ENCODE measurements around the gene LIN7A.

Gene LIN7A, protein sequence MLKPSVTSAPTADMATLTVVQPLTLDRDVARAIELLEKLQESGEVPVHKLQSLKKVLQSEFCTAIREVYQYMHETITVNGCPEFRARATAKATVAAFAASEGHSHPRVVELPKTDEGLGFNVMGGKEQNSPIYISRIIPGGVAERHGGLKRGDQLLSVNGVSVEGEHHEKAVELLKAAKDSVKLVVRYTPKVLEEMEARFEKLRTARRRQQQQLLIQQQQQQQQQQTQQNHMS

DNA sequence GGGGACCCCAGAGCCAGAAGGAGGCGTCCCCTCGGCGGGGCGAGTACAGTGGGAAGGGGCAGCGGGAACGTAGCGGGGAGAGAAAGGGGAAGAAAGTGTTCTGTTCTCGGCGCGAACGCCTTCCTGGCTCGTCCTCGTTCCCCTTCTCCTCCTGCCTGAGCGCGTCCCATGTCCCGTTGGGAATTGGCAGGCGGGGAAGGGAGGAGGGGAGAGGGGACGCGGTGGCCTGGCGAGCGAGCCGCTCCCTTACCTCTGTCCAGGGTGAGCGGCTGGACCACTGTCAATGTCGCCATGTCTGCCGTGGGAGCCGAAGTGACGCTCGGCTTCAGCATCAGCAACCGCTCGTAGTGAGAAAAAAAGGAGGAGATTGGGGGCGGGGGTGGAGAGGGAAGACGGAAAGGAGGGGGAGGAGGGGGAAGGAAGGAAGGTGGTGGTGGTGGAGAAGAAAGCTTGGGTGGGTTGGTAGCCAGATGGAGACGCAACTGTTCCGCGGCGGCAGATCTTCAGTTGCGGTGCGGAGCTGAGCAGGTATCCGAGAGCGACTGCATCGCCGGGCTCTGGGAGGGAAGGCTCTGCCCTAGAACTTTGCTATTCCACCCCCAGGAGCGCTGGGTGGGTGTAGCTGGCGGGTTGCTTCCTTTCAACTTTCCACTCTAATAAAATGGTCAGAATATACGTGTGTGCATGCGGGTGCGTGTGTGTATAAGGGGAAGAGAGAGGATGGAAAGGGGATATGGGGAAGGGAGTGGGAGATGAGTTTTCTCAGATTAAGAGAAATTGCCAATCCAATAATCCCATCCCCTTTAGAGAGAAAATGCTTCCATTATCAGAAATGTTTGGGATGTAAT, at the start of gene LIN7A:
Gene LIN7A (minus strand): TSS at position 544 of the 848 bp plus-strand sequence. CDS start 212 bp downstream, at position 332.
- DNase-seq: no peak

GRCh38 chr12:80986224-80986623, 48.5 kb upstream of the LIN7A start:
- no peak for DNase-seq

- no peak for DNase-seq
These were observed 42.1 kb upstream of the LIN7A start for GRCh38 chr12:80979816-80980215.

- no peak for DNase-seq
These were observed 41.5 kb upstream of the LIN7A start for GRCh38 chr12:80979251-80979650.

GRCh38 chr12:80977346-80977745, 39.6 kb upstream of the LIN7A start:
- DNase-seq: no peak

- DNase-seq: no peak
These were observed 30.6 kb upstream of the LIN7A start for GRCh38 chr12:80968326-80968725.

DNA sequence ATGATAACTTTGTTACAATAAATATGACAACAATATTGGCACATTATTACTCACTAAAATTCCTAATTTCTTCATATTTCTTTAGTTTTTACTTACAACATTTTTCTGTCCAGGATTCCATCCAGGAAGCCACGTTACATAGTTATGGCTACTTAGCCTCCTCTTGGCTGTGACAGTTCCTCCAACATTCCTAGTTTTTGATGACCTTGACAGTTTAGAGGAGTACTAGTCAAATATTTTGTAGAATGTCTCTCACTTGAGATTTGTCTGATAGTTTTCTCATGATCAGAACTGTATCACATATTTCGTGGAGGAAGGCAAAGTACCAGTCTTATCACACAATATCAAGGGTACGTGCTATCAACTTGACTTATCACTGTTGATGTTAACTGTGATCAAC, 29.8 kb upstream of the LIN7A start:
- no peak for DNase-seq

DNA sequence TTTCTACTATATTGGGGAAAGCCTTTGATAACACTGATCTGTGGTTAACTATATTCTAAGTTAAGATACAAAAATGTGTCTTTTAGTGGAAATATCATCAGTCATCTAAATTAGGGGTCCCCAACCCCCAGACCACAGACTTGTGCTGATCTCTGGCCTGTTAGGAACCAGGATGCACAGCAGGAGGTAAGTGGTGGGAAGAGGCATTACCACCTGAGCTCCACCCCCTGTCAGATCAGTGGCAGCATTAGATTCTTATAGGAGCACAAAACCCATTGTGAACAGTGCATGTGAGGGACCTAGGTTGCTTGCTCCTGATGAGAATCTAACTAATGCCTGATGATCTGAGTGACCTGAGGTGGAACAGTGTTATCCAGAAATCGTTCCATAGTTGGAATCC, 28.3 kb upstream of the LIN7A start:
- no peak for DNase-seq

DNA sequence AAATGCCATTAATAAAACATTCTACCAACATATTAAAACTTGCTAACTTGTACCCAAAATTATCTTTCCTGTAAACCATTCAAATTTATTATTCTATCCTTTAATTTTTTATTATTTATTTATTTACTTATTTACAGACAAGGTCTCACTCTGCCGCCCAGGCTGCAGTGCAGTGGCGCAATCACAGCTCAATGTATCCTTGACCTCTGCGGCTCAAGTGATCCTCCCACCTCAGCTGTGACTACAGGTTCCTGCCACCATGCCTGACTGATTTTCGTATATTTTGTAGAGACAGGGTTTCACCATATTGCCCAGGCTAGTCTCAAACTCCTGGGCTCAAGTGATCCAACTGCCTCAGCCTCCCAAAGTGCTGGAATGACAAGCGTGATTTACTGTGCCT, 20.4 kb upstream of the LIN7A start:
- no peak for DNase-seq

GRCh38 chr12:80954857-80955520, 17.3 kb upstream of the LIN7A start:
- DNase-seq: no peak

GRCh38 chr12:80952443-80952842, 14.7 kb upstream of the LIN7A start:
- no peak for DNase-seq

DNA sequence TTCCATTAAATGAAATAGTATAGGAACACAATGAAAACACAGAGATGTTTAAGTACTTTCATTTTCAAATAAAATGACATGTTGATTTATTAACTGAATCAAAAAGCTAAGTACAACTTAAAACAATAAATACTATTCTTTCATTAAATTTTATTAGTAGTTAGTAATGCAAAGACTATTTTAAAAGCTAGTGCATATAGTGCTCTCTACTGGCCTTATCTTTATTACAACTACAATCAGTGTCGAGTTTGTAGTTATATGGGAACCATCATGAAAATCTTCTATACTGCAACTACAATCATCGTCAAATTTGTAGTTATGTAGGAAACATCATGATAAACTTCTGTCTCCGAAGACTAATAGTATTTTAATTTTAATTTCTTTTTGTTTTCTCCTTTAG, 8.9 kb upstream of the LIN7A start:
- no peak for DNase-seq

- DNase-seq: no peak
These were observed 5.6 kb upstream of the LIN7A start for GRCh38 chr12:80943338-80943737.

DNA sequence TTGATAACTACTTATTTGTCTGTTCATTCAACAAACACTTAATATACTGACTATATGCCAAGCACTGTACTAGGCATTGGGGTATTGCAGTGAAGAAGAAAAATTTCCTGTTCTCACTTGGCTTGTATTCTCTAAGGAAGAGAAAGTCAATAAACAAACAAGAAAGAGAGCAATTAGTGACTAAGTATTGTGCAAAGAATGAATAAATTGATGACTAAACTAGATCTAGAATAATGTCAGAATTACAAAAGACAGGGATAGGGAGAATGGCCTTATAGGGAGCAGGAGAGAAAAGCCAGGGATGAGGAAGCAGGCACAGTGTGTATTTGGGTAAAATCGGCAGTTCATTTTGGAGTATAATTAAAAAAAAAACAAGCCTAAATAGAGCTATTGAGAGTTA, 4.2 kb upstream of the LIN7A start:
- no peak for DNase-seq

DNA sequence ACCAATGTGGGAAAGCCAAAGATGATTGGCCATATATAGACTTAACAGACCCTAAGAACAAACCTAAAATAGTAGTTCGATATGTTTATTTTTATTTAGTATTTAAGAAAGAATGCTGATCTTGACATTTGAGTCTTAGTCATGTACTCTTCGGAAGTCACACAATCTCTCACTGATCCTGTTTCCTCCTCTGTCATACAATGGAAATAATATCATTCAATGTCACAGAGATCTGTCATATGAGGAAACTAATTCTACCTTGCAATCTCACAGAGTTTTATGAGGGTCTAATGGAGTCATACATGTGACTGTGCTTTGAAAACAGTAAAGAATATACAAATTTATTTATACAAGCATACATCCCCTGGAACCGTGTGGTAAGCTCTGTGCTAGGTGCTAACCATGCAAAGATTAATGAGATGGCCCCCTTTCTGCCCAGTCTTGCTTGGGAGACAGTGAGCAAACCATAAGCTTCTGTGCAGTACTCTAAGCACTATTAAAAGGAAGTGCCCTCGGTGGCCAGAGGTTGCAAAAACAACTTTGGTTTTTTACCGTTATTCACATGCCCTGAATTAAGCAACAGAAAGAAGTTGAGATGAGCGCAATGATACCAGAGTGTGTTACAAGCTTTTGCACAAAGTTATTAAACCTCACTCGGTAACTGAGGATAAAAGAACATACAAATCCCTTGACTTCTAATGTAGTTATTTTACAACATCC, 1.7 kb upstream of the LIN7A start:
- DNase-seq: no peak

DNA sequence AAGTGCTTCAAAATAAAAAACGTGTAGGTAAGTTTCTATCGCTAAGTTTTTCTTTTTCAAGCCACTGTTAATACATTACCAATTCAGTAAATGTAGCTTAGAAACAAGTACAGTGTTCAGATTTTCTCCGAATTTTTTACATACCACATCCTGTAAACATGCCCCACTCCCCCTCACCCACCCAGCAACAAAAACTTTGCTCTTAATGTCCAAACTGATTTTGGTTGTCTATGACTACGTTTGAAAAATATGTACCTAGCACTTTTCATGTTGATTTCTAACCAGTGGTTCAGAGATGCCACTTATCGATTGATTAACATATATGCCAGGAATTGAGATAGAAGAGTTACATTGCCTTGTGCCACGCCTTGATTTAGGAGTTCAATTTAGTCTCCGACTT, 663 bp upstream of the LIN7A start:
- DNase-seq: no peak

DNA sequence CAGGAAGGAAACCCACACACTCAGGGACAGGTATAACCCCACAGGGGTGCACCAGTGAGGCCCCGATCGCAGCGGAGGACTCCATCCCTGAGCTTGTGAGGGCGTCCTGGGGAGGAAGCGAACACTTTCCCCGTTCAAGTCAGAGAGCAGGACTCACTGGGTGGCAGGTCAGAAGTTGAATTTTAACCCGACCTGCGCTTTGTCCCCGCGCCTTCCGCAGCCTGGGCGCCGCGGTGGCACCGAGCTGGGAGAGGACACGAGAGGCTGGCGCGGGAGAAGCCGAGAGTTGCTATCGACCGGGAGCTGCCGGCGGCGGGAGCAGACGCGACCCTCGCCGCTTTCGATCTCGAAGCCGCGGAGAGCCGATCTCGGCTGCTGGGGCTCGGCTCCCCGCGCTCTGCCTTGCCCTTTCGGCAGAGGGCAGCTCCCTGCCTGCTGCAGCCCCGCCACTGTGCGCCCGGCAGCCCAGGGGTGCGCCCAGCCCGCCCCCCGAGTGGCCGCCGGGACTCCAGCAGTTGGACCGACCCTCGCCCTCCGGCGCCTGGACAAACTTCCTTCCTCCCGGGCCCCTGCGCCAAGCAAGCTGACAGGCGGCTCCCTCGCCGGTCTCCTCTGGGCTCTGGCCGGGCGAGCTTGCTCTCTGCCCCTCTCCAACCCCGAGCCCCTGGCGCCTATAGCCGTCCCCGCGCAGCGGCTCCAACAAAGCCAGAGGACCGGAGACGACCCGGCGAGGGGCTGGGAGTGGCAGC, 918 bp downstream of the LIN7A start:
- DNase-seq: no peak

- DNase-seq: no peak
These were observed 1.4 kb downstream of the LIN7A start for GRCh38 chr12:80936353-80936641.

DNA sequence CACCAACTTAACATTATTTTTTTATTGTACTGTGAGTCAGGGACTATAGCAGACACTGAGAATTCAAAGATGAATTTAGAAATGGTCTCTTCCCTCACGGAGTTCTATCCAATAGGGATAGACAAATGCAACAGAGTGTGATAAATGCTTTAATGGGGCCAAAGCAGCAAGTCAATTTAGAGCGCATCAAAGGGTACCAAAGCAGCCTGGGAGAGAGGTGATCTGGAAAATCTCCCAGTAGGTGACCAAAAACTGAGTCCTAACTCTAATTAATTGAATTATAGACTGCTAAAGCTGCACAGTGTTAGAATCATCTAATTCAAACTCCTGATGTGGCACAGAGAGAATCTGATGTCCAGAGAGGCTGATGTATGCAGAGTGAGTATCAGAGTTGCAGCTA, 2.6 kb downstream of the LIN7A start:
- DNase-seq: no peak

DNA sequence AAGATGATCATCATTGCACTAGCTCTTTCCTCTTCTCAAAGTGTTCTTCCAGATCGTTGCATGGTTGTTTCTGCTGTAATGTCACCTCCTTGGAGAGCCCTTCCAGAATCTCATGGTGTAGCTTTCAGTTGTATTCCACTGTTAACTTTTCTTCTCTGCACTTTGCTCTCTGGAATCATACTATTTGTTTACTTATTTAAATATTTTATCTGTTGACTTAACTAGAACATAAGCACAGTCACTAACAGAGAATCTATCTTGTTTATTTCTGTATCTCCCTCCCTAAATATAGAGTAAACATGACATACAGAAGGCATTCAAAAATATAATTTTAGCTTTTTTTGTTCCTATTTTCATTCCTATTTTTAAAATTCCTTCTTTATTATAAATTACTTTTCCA, 11.8 kb downstream of the LIN7A start:
- DNase-seq: no peak

DNA sequence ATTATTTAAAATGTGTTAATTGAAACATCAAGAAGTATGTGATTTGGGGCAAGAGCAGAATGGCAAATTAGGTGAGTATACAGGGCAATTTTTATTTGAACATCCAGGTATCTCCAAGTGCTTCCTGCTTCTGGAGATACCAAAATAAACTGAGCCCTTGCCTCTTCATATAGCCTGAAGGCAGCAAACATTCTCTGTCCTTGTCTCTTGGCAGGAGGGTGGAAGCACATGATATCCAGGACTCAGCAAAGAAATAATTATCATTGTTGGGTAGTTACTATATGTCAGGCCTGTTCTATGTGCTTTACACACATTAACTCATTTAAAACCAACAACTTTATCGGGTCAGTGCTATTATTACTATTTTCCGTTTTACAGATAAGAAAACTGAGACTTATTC, 12.5 kb downstream of the LIN7A start:
- no peak for DNase-seq

- DNase-seq: no peak
These were observed 13.3 kb downstream of the LIN7A start for GRCh38 chr12:80924437-80924836.

DNA sequence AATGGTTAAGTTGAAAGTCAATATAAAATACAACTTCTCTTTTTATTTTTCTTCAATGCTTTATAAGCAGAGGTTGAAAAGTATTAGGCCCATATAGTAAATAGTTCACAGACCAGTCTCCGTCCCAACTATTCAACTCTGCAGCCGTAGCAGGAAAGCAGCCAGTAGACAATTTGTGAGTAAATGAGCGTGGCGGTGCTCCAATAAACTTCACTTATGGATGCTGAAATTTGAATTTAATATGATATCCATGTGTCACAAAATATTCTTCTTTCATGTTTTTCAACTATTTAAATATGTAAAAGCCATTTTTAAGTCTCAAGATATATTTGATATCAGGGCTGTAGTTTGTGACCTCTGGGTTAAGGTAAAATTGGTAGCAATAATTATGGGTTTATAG, 17.7 kb downstream of the LIN7A start:
- no peak for DNase-seq

All from activated T-cell treated with anti-CD3 and anti-CD28 coated beads, Interleukin-2, amount 50 U/mL, for 1 hour (primary cell).